WTC11 (cell line): ENCODE data around the gene LHX3.

Source experiments
- ATF1 ChIP-seq: sonication (generic); formaldehyde crosslinking; IDR thresholded peaks from 2 replicates; pipeline ENCODE4 v1.8.1; 2023; ENCODE audit warnings: mild to moderate bottlenecking, moderate library complexity, missing genetic modification reagents
- FOXJ3 ChIP-seq: sonication (generic); formaldehyde crosslinking; IDR thresholded peaks from 2 replicates; pipeline ENCODE4 v1.9.0; 2021; ENCODE audit warnings: missing genetic modification reagents, mild to moderate bottlenecking, borderline replicate concordance
- FOXP1 ChIP-seq: sonication (generic); formaldehyde crosslinking; IDR thresholded peaks from 2 replicates; pipeline ENCODE4 v1.8.0; 2022; ENCODE audit warnings: missing genetic modification reagents, mild to moderate bottlenecking, moderate library complexity, borderline replicate concordance
- NFATC4 ChIP-seq: fragments of 250-450 bp; sonication (Bioruptor Pico); IDR thresholded peaks from 2 replicates; pipeline ENCODE4 v1.9.0; 2021; ENCODE audit warnings: mild to moderate bottlenecking
- NR2C2 ChIP-seq: sonication (generic); formaldehyde crosslinking; IDR thresholded peaks from 2 replicates; pipeline ENCODE4 v1.8.0; 2022; ENCODE audit warnings: mild to moderate bottlenecking, missing genetic modification reagents
- NR3C1 ChIP-seq: sonication (generic); formaldehyde crosslinking; conservative IDR thresholded peaks from 2 replicates; pipeline ENCODE4 v1.8.1; 2023; ENCODE audit warnings: low read depth, mild to moderate bottlenecking, missing genetic modification reagents
- TP53 ChIP-seq: sonication (generic); formaldehyde crosslinking; IDR thresholded peaks from 2 replicates; pipeline ENCODE4 v1.8.1; 2023; ENCODE audit warnings: mild to moderate bottlenecking, missing genetic modification reagents
- TF ChIP-seq, protein P1 (sequence below): fragments of 200-600 bp; IDR thresholded peaks from 2 replicates; pipeline ENCODE4 v1.8.0; 2022; ENCODE audit warnings: antibody characterized with exemption

- TF ChIP-seq NR2C2 (no peak), NFATC4 (no peak), ATF1 (CRISPR knock-in tag) (no peak), TP53 (CRISPR knock-in tag) (no peak), NR3C1 (CRISPR knock-in tag) (no peak), FOXP1 (CRISPR knock-in tag) (0 out of 2 replicates have a peak, but pooled peaks have one; percentile 21), FOXJ3 (no peak)
- TF ChIP-seq, protein P1, sequence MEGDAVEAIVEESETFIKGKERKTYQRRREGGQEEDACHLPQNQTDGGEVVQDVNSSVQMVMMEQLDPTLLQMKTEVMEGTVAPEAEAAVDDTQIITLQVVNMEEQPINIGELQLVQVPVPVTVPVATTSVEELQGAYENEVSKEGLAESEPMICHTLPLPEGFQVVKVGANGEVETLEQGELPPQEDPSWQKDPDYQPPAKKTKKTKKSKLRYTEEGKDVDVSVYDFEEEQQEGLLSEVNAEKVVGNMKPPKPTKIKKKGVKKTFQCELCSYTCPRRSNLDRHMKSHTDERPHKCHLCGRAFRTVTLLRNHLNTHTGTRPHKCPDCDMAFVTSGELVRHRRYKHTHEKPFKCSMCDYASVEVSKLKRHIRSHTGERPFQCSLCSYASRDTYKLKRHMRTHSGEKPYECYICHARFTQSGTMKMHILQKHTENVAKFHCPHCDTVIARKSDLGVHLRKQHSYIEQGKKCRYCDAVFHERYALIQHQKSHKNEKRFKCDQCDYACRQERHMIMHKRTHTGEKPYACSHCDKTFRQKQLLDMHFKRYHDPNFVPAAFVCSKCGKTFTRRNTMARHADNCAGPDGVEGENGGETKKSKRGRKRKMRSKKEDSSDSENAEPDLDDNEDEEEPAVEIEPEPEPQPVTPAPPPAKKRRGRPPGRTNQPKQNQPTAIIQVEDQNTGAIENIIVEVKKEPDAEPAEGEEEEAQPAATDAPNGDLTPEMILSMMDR: no peak
These were observed 21.9 kb upstream of the LHX3 start for GRCh38 chr9:136226680-136227407.
